ENCODE results near the gene DNLZ. TPM values are rescaled to one million over a fixed set of nuclear protein-coding genes. Genes with fewer than 3 reads are reported as not detected.

Gene DNLZ
- total and polyA plus RNA-seq, 12 donors: 3.1 to 28.9 (median 17.5) TPM

DNA sequence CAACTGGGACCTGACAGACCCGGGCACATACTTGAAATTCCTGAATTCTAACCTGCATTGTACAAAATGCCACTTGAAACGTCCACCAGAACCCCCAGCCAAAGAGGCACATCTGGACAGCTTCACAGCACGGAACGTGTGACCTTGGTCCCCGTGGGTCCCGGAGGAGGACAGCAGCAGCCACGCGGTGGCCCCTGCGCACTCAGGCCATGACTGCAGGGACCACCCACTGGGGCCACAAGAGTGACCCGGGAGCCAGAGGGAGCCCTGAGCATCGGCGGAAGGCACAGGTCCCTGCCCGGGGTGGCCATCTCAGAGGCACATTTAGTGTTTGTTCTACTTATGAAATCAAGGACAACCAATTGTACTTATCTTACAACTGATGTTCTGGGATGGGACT is 38.5 kb upstream of the DNLZ start:
- no peak overlapping the region for H3K27ac ChIP-seq
- no peak for TF ChIP-seq POLR2A (IDR thresholded peaks at IDR 0.05)
- TF ChIP-seq, protein P1, sequence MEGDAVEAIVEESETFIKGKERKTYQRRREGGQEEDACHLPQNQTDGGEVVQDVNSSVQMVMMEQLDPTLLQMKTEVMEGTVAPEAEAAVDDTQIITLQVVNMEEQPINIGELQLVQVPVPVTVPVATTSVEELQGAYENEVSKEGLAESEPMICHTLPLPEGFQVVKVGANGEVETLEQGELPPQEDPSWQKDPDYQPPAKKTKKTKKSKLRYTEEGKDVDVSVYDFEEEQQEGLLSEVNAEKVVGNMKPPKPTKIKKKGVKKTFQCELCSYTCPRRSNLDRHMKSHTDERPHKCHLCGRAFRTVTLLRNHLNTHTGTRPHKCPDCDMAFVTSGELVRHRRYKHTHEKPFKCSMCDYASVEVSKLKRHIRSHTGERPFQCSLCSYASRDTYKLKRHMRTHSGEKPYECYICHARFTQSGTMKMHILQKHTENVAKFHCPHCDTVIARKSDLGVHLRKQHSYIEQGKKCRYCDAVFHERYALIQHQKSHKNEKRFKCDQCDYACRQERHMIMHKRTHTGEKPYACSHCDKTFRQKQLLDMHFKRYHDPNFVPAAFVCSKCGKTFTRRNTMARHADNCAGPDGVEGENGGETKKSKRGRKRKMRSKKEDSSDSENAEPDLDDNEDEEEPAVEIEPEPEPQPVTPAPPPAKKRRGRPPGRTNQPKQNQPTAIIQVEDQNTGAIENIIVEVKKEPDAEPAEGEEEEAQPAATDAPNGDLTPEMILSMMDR (IDR thresholded peaks at IDR 0.05): no peak
- H3K4me3 ChIP-seq: no peak overlapping the region
- no peak for DNase-seq
- H3K27me3 ChIP-seq: no peaks in the 10 kb centered on the region
- intact Hi-C loops (cut with DNase I): loop anchor here (5.0 kb wide), 1 partner anchor 65 kb away; no protein-coding TSS in a partner anchor
- peaks cover 9 to 17% of the 10 kb centered on the region in 2 donors for H3K4me1 ChIP-seq (replicated peaks in 1 of 2)
- H3K36me3 ChIP-seq (replicated peaks in 1 of 2): peaks cover 0 to 33% of the 10 kb centered on the region in 2 donors
- WGBS, 4 donors: 60 to 65% (median 62%) methylated on average over 11 to 13 of the region's 13 CpGs
- no peaks in the 10 kb centered on the region for H3K9me3 ChIP-seq (replicated peaks in 1 of 3)

DNA sequence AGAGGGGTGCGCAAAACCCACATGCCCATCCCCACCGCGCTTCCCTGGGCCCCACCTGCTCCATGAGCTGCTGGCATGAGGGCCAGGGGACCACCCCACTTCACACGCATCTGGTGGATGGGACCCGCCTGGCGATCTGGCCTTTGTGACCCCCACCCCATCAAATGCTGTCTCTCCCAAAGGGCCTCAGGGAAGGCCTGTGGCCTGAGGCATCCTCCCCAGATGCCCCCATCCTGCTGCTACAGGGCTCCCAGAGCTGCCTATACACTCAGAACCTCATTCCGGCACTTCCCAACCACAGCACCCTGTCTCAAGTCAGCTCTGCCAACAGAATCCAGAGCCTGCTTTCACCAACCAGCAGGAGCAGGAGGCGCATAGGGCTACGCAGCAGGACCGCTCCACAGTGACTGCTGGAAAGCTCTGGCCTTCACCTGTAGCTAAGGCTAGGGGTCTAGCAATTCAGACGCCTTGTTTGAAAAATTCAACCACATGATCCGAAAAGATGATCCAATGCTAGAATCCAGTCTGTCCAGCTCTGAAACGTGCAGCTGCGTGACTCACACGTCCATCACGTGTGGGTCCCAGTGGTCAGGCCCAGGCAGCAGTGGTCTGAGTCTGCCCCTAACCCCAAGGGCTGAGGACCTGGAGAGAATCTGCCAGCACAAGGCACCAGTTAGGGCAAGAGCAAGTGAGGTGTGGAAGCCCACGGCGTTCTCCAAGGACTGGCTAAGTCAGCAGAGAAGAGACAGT is 37.8 kb upstream of the DNLZ start:
- no peak for DNase-seq
- H3K9me3 ChIP-seq (replicated peaks in 1 of 3): no peaks in the 10 kb centered on the region
- H3K4me3 ChIP-seq: no peak overlapping the region
- intact Hi-C loops (cut with DNase I): loop anchor here (2.0 to 5.0 kb wide), 2 partner anchors 64 to 89 kb away; no protein-coding TSS in a partner anchor
- no peaks in the 10 kb centered on the region for H3K27me3 ChIP-seq
- H3K4me1 ChIP-seq (replicated peaks in 1 of 2): peaks cover 9 to 17% of the 10 kb centered on the region in 2 donors
- TF ChIP-seq POLR2A (IDR thresholded peaks at IDR 0.05): no peak
- TF ChIP-seq, protein P1 (IDR thresholded peaks at IDR 0.05): no peak
- no peak overlapping the region for H3K27ac ChIP-seq
- 86 to 93% (median 88%) methylated on average over 15 to 18 of the region's 18 CpGs for WGBS, 4 donors
- peaks cover 0 to 33% of the 10 kb centered on the region in 2 donors for H3K36me3 ChIP-seq (replicated peaks in 1 of 2)

DNA sequence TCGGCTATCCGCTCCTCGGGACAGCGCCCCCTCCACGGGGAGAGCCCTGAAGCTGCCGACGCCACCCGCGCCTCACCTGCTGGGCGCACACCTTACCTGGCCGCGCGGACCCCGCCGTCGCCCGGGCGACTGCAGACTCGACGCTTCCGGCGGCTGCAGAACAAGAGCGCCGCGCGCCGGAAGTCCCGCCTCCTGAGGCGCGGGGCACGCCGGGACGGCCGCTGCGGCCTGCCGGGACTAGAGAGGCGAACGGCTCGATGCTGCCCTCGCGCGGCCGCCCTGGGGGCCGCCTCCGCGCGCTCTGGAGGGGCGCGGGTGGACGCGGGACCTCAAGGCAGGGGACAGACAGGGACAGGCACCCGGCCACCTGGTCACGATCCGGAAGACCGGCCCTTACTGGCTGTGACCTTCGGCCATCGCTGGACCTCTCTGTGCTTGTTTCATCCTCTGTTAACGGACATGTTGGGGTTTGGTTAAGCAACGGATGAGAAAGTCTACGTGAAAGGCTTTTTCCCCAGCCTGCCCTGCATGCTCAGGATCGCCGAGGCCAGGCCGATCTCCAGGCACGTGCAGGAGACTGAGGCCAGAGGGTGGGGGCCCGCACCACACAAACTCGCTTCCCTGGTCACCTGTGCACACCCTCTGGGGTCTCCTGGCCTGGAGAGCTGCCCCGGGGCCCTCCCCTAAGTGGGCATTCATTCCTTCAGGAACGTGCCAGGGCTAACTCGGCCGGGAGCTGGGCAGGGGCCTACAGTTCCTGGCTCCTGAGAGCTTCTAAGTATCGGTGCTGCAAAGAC is 36.7 kb upstream of the DNLZ start, which contains the start of gene SNAPC4:
Gene SNAPC4 (minus strand): TSS at position 133 of the 797 bp plus-strand sequence. CDS start 1,742 bp downstream, outside the sequence.
- intact Hi-C loops (cut with DNase I): loop anchor here (2.0 to 5.0 kb wide), 2 partner anchors 63 to 87 kb away; no protein-coding TSS in a partner anchor
- TF ChIP-seq, protein P1 (IDR thresholded peaks at IDR 0.05): peak; percentile 54 to 96 (median 80)
- no peak for TF ChIP-seq POLR2A (IDR thresholded peaks at IDR 0.05)
- Histone ChIP-seq H3K27ac (peak within 1 kb of the TSS in 1 of 5 donors; percentile 54), H3K4me1 (replicated peaks in 1 of 2) (peaks cover 9 to 17% of the 10 kb centered on the region in 2 donors), H3K9me3 (replicated peaks in 1 of 3) (no peaks in the 10 kb centered on the region), H3K4me3 (peak within 1 kb of the TSS; percentile 36 to 99 (median 82)), H3K36me3 (replicated peaks in 1 of 2) (peaks cover 0 to 34% of the 10 kb centered on the region in 2 donors), H3K27me3 (no peaks in the 10 kb centered on the region)
- 5 to 26% (median 7%) methylated on average over 7 to 71 of the region's 71 CpGs for whole genome bisulfite sequencing, 4 donors
- peak; percentile 74 to 88 (median 83) for DNase-seq

Data from adrenal gland (tissue), 12 donors.